ENCODE measurements around the gene LMO1.

DNA sequence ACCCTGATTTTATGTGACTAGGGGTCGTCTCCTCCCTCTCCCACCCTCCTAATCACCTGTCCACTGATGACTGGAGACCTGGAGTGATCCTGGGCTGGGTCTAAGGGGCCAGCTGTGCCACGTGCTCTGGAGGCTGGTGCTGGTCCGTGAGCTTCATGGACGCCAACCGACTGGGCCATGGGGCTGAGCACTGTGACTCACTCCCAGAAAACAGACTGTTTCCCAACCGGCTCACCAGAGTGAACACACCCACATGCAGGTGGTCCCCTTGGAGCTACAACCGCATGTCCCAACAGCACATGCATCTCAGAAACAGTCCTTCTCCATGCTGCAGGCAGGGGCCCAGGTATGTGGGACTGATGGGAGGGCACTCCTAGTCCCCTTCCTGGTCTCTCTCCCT, 14.0 kb upstream of the LMO1 start:
- TF ChIP-seq, protein P1, sequence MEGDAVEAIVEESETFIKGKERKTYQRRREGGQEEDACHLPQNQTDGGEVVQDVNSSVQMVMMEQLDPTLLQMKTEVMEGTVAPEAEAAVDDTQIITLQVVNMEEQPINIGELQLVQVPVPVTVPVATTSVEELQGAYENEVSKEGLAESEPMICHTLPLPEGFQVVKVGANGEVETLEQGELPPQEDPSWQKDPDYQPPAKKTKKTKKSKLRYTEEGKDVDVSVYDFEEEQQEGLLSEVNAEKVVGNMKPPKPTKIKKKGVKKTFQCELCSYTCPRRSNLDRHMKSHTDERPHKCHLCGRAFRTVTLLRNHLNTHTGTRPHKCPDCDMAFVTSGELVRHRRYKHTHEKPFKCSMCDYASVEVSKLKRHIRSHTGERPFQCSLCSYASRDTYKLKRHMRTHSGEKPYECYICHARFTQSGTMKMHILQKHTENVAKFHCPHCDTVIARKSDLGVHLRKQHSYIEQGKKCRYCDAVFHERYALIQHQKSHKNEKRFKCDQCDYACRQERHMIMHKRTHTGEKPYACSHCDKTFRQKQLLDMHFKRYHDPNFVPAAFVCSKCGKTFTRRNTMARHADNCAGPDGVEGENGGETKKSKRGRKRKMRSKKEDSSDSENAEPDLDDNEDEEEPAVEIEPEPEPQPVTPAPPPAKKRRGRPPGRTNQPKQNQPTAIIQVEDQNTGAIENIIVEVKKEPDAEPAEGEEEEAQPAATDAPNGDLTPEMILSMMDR (IDR thresholded peaks at IDR 0.05), result no peak
- no peak for TF ChIP-seq POLR2A (IDR thresholded peaks at IDR 0.05)

Data from testis (tissue), 2 donors.